GM19351 (cell line): ENCODE results near the gene FBXL17.

Source experiments
- ATAC-seq: cut with Tn5 transposase; IDR thresholded peaks from one replicate; pipeline ENCODE4 v1.9.1; 2021; ENCODE audit warnings: mild to moderate bottlenecking, moderate library complexity; ENCODE audit not compliant: unreplicated experiment

Gene FBXL17

GRCh38 chr5:107964722-107965121 is 417.2 kb downstream of the FBXL17 start:
- no peak for ATAC-seq

GRCh38 chr5:107959573-107960279 is 422.2 kb downstream of the FBXL17 start:
- ATAC-seq = no peak

- ATAC-seq = no peak
Measured at GRCh38 chr5:107958861-107959260, 423.0 kb downstream of the FBXL17 start.

GRCh38 chr5:107958432-107958831 is 423.5 kb downstream of the FBXL17 start:
- ATAC-seq = no peak

- no peak for ATAC-seq
Measured at GRCh38 chr5:107957051-107957450, 424.8 kb downstream of the FBXL17 start.

- ATAC-seq = no peak
Measured at GRCh38 chr5:107955321-107955720, 426.6 kb downstream of the FBXL17 start.

GRCh38 chr5:107954254-107954653 is 427.6 kb downstream of the FBXL17 start:
- no peak for ATAC-seq

GRCh38 chr5:107952450-107952849 is 429.4 kb downstream of the FBXL17 start:
- no peak for ATAC-seq

- ATAC-seq = no peak
Measured at GRCh38 chr5:107951309-107951708, 430.6 kb downstream of the FBXL17 start.

GRCh38 chr5:107950776-107951175 is 431.1 kb downstream of the FBXL17 start:
- ATAC-seq = no peak

GRCh38 chr5:107949688-107950341 is 432.1 kb downstream of the FBXL17 start:
- no peak for ATAC-seq

GRCh38 chr5:107948377-107948776 is 433.5 kb downstream of the FBXL17 start:
- no peak for ATAC-seq

- no peak for ATAC-seq
Measured at GRCh38 chr5:107945061-107945460, 436.8 kb downstream of the FBXL17 start.

GRCh38 chr5:107943923-107944322 is 438.0 kb downstream of the FBXL17 start:
- ATAC-seq = no peak

GRCh38 chr5:107941036-107941435 is 440.9 kb downstream of the FBXL17 start:
- ATAC-seq = no peak

GRCh38 chr5:107937651-107938355 is 444.1 kb downstream of the FBXL17 start:
- no peak for ATAC-seq

GRCh38 chr5:107937204-107937603 is 444.7 kb downstream of the FBXL17 start:
- no peak for ATAC-seq

GRCh38 chr5:107936515-107936914 is 445.4 kb downstream of the FBXL17 start:
- ATAC-seq = no peak

GRCh38 chr5:107935645-107936044 is 446.3 kb downstream of the FBXL17 start:
- no peak for ATAC-seq

- no peak for ATAC-seq
Measured at GRCh38 chr5:107933326-107933725, 448.6 kb downstream of the FBXL17 start.

- no peak for ATAC-seq
Measured at GRCh38 chr5:107930891-107931290, 451.0 kb downstream of the FBXL17 start.

GRCh38 chr5:107930092-107930491 is 451.8 kb downstream of the FBXL17 start:
- no peak for ATAC-seq
